Thyroid gland (tissue), 4 donors: Measurements from ENCODE around the gene RBM28. TPM values are rescaled to one million over a fixed set of nuclear protein-coding genes. Genes with fewer than 3 reads are reported as not detected.

Experiments
- DNase-seq, 2 donors: peaks; one replicate each; pipeline ENCODE4 v3.0.0-alpha.2; 2019
- H3K27ac ChIP-seq, 3 donors: fragments of 200-600 bp; sonication (generic); 1 replicate in 2 of 3; 2 replicates in 1 of 3; pipeline ENCODE4 v1.5.1; 2016 to 2019; ENCODE audit warnings: mild to moderate bottlenecking in 1 of 3, moderate library complexity in 1 of 3
- H3K27me3 ChIP-seq: fragments of 200-600 bp; sonication (generic); one replicate; pipeline ENCODE4 v1.5.1; 2019
- H3K36me3 ChIP-seq, 2 donors: fragments of 200-600 bp; sonication (generic); one replicate each; pipeline ENCODE4 v1.5.1; 2016 to 2019
- H3K4me1 ChIP-seq, 2 donors: fragments of 200-600 bp; sonication (generic); one replicate each; pipeline ENCODE4 v1.5.1; 2017 to 2019
- H3K4me3 ChIP-seq, 3 donors: fragments of 200-600 bp; sonication (generic); replicated peaks in 1 of 3; 1 replicate in 2 of 3; 2 replicates in 1 of 3; pipeline ENCODE4 v1.5.1; 2016; ENCODE audit warnings: mild to moderate bottlenecking in 1 of 3
- H3K9me3 ChIP-seq: fragments of 200-600 bp; sonication (generic); one replicate; pipeline ENCODE4 v1.5.1; 2017
- CTCF ChIP-seq, 6 experiments: fragments of 200-600 bp in 3 of 6; fragments of 450-650 bp in 3 of 6; sonication (generic) in 3 of 6; IDR thresholded peaks; one replicate each; pipeline ENCODE4 v1.5.1; 2016 to 2019; ENCODE audit warnings: antibody characterized with exemption in 6 of 6, mild to moderate bottlenecking in 2 of 6, inconsistent platforms in 1 of 6, moderate library complexity in 1 of 6
- POLR2A ChIP-seq, 2 donors: fragments of 450-650 bp; IDR thresholded peaks; one replicate each; pipeline ENCODE4 v1.6.1; 2017; ENCODE audit warnings: antibody characterized with exemption in 2 of 2, mild to moderate bottlenecking in 2 of 2, moderate library complexity in 1 of 2
- WGBS, 2 donors: methylation state at CpG; one replicate each; pipeline ENCODE4 v1.1.5; 2017; 5-methylcytosine and 5-hydroxymethylcytosine counted together
- intact Hi-C: fragments of 100-400 bp; cut with DNase I; formaldehyde crosslinking; loops from one replicate; pipeline ENCODE4 v1.15.1; 2023
- total RNA-seq, 4 donors: library from RNA; depleted of rRNA; stranded (reverse); fragments of >200 nt; gene quantifications; one replicate each; pipeline ENCODE4 v1.2.3, GENCODE V29; 2016

The RBM28 gene
- total RNA-seq, 4 donors from 2014 or later = 19.1 to 36.9 (median 27.7) TPM

GRCh38 chr7:128380483-128381106 is 36.9 kb upstream of the RBM28 start:
- Histone ChIP-seq H3K9me3 (no peaks in the 10 kb centered on the region), H3K27ac (no peak overlapping the region), H3K36me3 (no peaks in the 10 kb centered on the region), H3K4me3 (no peak overlapping the region), H3K4me1 (no peaks in the 10 kb centered on the region), H3K27me3 (no peaks in the 10 kb centered on the region)
- DNase-seq = no peak
- WGBS, 2 donors = 69 to 85% methylated on average over 3 of the region's 3 CpGs
- intact Hi-C loops = no loop called here
- no peak for TF ChIP-seq POLR2A (IDR thresholded peaks at IDR 0.05)
- TF ChIP-seq CTCF (IDR thresholded peaks at IDR 0.05) = no peak

- Histone ChIP-seq H3K27ac (no peak overlapping the region), H3K27me3 (no peaks in the 10 kb centered on the region), H3K9me3 (no peaks in the 10 kb centered on the region), H3K4me1 (no peaks in the 10 kb centered on the region), H3K36me3 (no peaks in the 10 kb centered on the region), H3K4me3 (no peak overlapping the region)
- intact Hi-C loops = no loop called here
- DNase-seq = no peak
- WGBS, 2 donors = 76 to 85% methylated on average over 6 of the region's 6 CpGs
- TF ChIP-seq CTCF (IDR thresholded peaks at IDR 0.05) = no peak
- no peak for TF ChIP-seq POLR2A (IDR thresholded peaks at IDR 0.05)
Measured at GRCh38 chr7:128379900-128380479, 36.3 kb upstream of the RBM28 start.

GRCh38 chr7:128378637-128379036 is 34.9 kb upstream of the RBM28 start:
- H3K27ac ChIP-seq = no peak overlapping the region
- WGBS, 2 donors = 60 to 68% methylated on average over 2 of the region's 2 CpGs
- H3K36me3 ChIP-seq = no peaks in the 10 kb centered on the region
- intact Hi-C loops = no loop called here
- no peaks in the 10 kb centered on the region for H3K9me3 ChIP-seq
- no peaks in the 10 kb centered on the region for H3K4me1 ChIP-seq
- no peak for DNase-seq
- no peak overlapping the region for H3K4me3 ChIP-seq
- TF ChIP-seq POLR2A (IDR thresholded peaks at IDR 0.05) (no peak), CTCF (IDR thresholded peaks at IDR 0.05) (no peak)
- no peaks in the 10 kb centered on the region for H3K27me3 ChIP-seq

GRCh38 chr7:128376077-128376476 is 32.4 kb upstream of the RBM28 start:
- H3K4me3 ChIP-seq = no peak overlapping the region
- no peak overlapping the region for H3K27ac ChIP-seq
- DNase-seq = no peak
- H3K4me1 ChIP-seq = no peaks in the 10 kb centered on the region
- no peaks in the 10 kb centered on the region for H3K9me3 ChIP-seq
- no peak for TF ChIP-seq CTCF (IDR thresholded peaks at IDR 0.05)
- no peak for TF ChIP-seq POLR2A (IDR thresholded peaks at IDR 0.05)
- H3K36me3 ChIP-seq = no peaks in the 10 kb centered on the region
- WGBS, 2 donors = 96 to 98% methylated on average over 3 of the region's 3 CpGs
- intact Hi-C loops = no loop called here
- H3K27me3 ChIP-seq = no peaks in the 10 kb centered on the region

GRCh38 chr7:128374041-128374440 is 30.3 kb upstream of the RBM28 start:
- intact Hi-C loops = no loop called here
- Histone ChIP-seq H3K4me3 (no peak overlapping the region), H3K27me3 (no peaks in the 10 kb centered on the region), H3K27ac (no peak overlapping the region), H3K4me1 (no peaks in the 10 kb centered on the region), H3K36me3 (no peaks in the 10 kb centered on the region), H3K9me3 (no peaks in the 10 kb centered on the region)
- no peak for DNase-seq
- 74 to 77% methylated on average over 1 of the region's 1 CpG for WGBS, 2 donors
- TF ChIP-seq POLR2A (IDR thresholded peaks at IDR 0.05) = no peak
- TF ChIP-seq CTCF (IDR thresholded peaks at IDR 0.05) = no peak
